SU-DHL-6 (cell line): ENCODE data around the gene LRP4.

Experiments used
- H2AFZ ChIP-seq: fragments of 200-600 bp; sonication (generic); 2 replicates; pipeline ENCODE4 v1.6.1; 2014; ENCODE audit warnings: low read depth, mild to moderate bottlenecking, moderate library complexity, mixed read lengths, antibody characterized with exemption, low read length; ENCODE audit not compliant: severe bottlenecking
- H3F3A ChIP-seq: fragments of 200-600 bp; shearing (Covaris generic); 2 replicates; pipeline ENCODE4 v1.6.0; 2016; ENCODE audit warnings: antibody characterized with exemption, mild to moderate bottlenecking; ENCODE audit not compliant: insufficient read depth
- H3K27ac ChIP-seq: fragments of 200-600 bp; sonication (generic); 2 replicates; pipeline ENCODE4 v1.5.1; 2016; ENCODE audit warnings: low read depth, mild to moderate bottlenecking, low read length, moderate library complexity, mixed read lengths
- H3K27me3 ChIP-seq: fragments of 200-600 bp; sonication (generic), shearing (Covaris generic); 2 replicates; pipeline ENCODE4 v1.6.0; 2014; ENCODE audit warnings: mild to moderate bottlenecking, low read length
- H3K36me3 ChIP-seq: fragments of 200-600 bp; sonication (generic); 2 replicates; pipeline ENCODE4 v1.6.1; 2014; ENCODE audit warnings: mild to moderate bottlenecking, low read length, mixed read lengths
- H3K4me2 ChIP-seq: fragments of 300-600, 200-600 bp; shearing (Covaris generic), sonication (generic); 2 replicates; pipeline ENCODE4 v1.6.0; 2014; ENCODE audit warnings: low read length, low read depth, mild to moderate bottlenecking; ENCODE audit not compliant: poor library complexity, severe bottlenecking
- H3K4me3 ChIP-seq: fragments of 200-600 bp; sonication (generic); 2 replicates; pipeline ENCODE4 v1.5.1; 2014; ENCODE audit warnings: antibody characterized with exemption, low read length, mild to moderate bottlenecking, mixed read lengths; ENCODE audit not compliant: insufficient read depth, poor library complexity, severe bottlenecking
- H3K79me2 ChIP-seq: fragments of 200-600 bp; sonication (generic); 2 replicates; pipeline ENCODE4 v1.6.1; 2014; ENCODE audit warnings: mild to moderate bottlenecking, low read length, moderate library complexity; ENCODE audit not compliant: insufficient read depth
- H3K9ac ChIP-seq: fragments of 200-600 bp; sonication (generic); 2 replicates; pipeline ENCODE4 v1.7.0; 2014; ENCODE audit warnings: mild to moderate bottlenecking, low read length
- H3K9me2 ChIP-seq: fragments of 200-600 bp; sonication (generic); replicated peaks from 2 replicates; pipeline ENCODE4 v1.6.1; 2014; ENCODE audit warnings: low read length; ENCODE audit not compliant: insufficient read depth
- H3K9me3 ChIP-seq: fragments of 200-600 bp; sonication (generic); 2 replicates; pipeline ENCODE4 v1.6.1; 2014; ENCODE audit warnings: low read length, mixed read lengths; ENCODE audit not compliant: insufficient read depth
- H4K20me1 ChIP-seq: fragments of 200-600 bp; sonication (generic); 2 replicates; pipeline ENCODE4 v1.6.1; 2014; ENCODE audit warnings: low read depth, mild to moderate bottlenecking, antibody characterized with exemption, low read length, moderate library complexity, mixed read lengths
- EZH2phosphoT487 ChIP-seq: fragments of 200-600 bp; sonication (generic), shearing (Covaris generic); conservative IDR thresholded peaks from 2 replicates; pipeline ENCODE4 v1.6.1; 2018; ENCODE audit warnings: mild to moderate bottlenecking, antibody characterized with exemption, low read length, moderate library complexity, mixed read lengths
- TF ChIP-seq, protein P1 (sequence below): fragments of 200-600 bp; sonication (generic); IDR thresholded peaks from one replicate; pipeline ENCODE4 v1.5.1; 2017; ENCODE audit warnings: antibody characterized with exemption, mild to moderate bottlenecking, low read length, moderate library complexity; ENCODE audit not compliant: insufficient read depth, poor library complexity, severe bottlenecking

Gene LRP4, protein sequence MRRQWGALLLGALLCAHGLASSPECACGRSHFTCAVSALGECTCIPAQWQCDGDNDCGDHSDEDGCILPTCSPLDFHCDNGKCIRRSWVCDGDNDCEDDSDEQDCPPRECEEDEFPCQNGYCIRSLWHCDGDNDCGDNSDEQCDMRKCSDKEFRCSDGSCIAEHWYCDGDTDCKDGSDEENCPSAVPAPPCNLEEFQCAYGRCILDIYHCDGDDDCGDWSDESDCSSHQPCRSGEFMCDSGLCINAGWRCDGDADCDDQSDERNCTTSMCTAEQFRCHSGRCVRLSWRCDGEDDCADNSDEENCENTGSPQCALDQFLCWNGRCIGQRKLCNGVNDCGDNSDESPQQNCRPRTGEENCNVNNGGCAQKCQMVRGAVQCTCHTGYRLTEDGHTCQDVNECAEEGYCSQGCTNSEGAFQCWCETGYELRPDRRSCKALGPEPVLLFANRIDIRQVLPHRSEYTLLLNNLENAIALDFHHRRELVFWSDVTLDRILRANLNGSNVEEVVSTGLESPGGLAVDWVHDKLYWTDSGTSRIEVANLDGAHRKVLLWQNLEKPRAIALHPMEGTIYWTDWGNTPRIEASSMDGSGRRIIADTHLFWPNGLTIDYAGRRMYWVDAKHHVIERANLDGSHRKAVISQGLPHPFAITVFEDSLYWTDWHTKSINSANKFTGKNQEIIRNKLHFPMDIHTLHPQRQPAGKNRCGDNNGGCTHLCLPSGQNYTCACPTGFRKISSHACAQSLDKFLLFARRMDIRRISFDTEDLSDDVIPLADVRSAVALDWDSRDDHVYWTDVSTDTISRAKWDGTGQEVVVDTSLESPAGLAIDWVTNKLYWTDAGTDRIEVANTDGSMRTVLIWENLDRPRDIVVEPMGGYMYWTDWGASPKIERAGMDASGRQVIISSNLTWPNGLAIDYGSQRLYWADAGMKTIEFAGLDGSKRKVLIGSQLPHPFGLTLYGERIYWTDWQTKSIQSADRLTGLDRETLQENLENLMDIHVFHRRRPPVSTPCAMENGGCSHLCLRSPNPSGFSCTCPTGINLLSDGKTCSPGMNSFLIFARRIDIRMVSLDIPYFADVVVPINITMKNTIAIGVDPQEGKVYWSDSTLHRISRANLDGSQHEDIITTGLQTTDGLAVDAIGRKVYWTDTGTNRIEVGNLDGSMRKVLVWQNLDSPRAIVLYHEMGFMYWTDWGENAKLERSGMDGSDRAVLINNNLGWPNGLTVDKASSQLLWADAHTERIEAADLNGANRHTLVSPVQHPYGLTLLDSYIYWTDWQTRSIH (N-terminal part only)

DNA sequence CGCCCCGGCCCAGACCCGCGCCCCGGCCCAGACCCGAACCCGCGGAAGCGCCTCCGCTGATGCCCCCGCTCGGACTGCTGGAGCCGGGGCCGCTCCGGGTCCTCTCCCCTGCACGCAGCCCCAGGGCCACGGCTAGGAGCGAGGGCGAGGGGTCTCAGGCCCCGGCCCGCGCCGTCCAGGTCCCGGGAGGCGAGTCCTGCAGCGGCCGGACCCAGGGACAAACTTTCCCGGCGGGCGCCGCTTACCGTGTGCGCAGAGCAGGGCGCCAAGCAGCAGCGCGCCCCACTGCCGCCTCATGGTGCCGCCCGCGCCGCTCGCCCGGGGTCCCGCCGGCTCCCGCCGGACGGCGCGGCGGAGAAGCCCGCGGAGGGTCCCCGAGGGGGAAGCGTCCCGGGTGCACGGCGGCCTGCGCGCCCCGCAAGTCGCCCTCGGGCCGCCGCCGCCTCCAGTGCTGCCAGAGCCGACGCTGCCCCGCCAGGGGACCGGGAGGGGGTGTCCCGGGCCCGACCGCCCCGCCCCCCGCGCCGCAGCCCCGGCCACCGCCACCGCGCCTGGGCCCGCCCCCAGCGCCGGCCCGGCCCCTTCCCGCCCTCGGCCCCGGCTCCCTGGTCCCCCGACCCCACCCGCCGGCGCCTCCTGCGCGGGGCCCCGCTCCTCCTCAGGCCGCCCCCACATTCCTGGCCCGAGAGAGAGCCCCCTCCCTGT, at the start of gene LRP4:
Gene LRP4 (minus strand): TSS at position 468 of the 705 bp plus-strand sequence. CDS start 171 bp downstream, at position 297.
- peak within 1 kb of the TSS; percentile 44 for H3K9ac ChIP-seq
- H3K79me2 ChIP-seq, result no peaks in the 10 kb centered on the region
- TF ChIP-seq, protein P1, sequence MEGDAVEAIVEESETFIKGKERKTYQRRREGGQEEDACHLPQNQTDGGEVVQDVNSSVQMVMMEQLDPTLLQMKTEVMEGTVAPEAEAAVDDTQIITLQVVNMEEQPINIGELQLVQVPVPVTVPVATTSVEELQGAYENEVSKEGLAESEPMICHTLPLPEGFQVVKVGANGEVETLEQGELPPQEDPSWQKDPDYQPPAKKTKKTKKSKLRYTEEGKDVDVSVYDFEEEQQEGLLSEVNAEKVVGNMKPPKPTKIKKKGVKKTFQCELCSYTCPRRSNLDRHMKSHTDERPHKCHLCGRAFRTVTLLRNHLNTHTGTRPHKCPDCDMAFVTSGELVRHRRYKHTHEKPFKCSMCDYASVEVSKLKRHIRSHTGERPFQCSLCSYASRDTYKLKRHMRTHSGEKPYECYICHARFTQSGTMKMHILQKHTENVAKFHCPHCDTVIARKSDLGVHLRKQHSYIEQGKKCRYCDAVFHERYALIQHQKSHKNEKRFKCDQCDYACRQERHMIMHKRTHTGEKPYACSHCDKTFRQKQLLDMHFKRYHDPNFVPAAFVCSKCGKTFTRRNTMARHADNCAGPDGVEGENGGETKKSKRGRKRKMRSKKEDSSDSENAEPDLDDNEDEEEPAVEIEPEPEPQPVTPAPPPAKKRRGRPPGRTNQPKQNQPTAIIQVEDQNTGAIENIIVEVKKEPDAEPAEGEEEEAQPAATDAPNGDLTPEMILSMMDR, result no peak
- no peak for TF ChIP-seq EZH2phosphoT487
- peak within 1 kb of the TSS; percentile 73 for H3K4me2 ChIP-seq
- H3K27me3 ChIP-seq, result peaks cover 1% of the 10 kb centered on the region; the same call in 1 of the 2 replicates
- no peaks in the 10 kb centered on the region for H3K36me3 ChIP-seq
- peaks cover 6% of the 10 kb centered on the region; the same call in 1 of the 2 replicates for H3F3A ChIP-seq
- H3K9me3 ChIP-seq, result no peaks in the 10 kb centered on the region
- peak within 1 kb of the TSS; percentile 76 for H2AFZ ChIP-seq
- no peaks in the 10 kb centered on the region for H3K9me2 ChIP-seq
- H4K20me1 ChIP-seq, result no peaks in the 10 kb centered on the region
- H3K27ac ChIP-seq, result no peak within 1 kb of the TSS
- peak within 1 kb of the TSS; percentile 48 for H3K4me3 ChIP-seq

DNA sequence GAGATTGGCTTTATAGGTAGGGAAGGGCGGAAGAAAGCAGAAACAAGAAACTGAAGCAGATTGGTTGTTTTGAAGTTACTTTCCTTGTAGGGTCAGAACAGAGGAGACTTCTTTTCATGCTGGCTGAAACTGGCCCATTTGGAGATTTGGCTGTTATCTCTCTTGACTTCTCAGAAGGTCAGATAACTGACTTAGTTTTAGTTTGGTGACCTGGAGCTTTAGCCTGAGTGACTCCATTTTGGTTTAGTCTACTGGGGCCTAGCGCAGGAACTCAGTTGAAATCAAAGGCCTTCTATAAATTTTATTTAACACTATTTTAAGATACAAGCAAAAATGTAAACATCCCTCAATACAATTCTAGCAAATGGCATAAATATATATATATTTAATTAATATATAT, 49.6 kb upstream of the LRP4 start:
- Histone ChIP-seq H3K9ac (no peak overlapping the region), H3K27me3 (no peaks in the 10 kb centered on the region), H3K4me2 (no peak overlapping the region), H3K36me3 (no peaks in the 10 kb centered on the region), H3K79me2 (no peaks in the 10 kb centered on the region), H3K9me2 (no peaks in the 10 kb centered on the region), H3F3A (no peaks in the 10 kb centered on the region; the same call in 1 of the 2 replicates), H3K9me3 (no peaks in the 10 kb centered on the region), H2AFZ (no peak overlapping the region), H4K20me1 (no peaks in the 10 kb centered on the region), H3K27ac (no peak overlapping the region), H3K4me3 (no peak overlapping the region)
- no peak for TF ChIP-seq EZH2phosphoT487
- TF ChIP-seq, protein P1, result no peak

DNA sequence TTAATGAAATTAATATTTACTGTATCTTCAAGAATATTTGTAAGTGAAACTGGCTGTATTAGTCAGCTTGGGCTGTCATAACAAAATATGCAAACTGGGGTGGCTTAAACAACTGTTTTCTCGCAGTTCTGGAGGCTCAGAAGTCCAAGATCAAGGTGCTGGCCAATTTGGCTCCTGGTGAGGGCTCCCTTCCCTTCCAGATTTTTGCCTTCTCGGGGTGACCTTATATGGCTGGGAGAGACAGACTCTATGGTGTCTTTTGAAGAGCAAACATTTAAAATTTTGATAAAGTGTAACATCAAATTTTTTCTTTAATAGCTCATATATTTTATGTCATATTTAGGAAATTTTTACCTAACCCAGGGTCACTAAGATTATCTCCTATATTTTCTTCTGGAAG, 48.4 kb upstream of the LRP4 start:
- H3K4me3 ChIP-seq, result no peak overlapping the region

More for the DNA sequence above, 48.4 kb upstream of the LRP4 start:
- Histone ChIP-seq H4K20me1 (no peaks in the 10 kb centered on the region), H3K4me2 (no peak overlapping the region), H3K9me2 (no peaks in the 10 kb centered on the region), H3K9me3 (no peaks in the 10 kb centered on the region), H3K79me2 (no peaks in the 10 kb centered on the region), H3F3A (no peaks in the 10 kb centered on the region; the same call in 1 of the 2 replicates), H2AFZ (no peak overlapping the region), H3K36me3 (no peaks in the 10 kb centered on the region), H3K27me3 (no peaks in the 10 kb centered on the region), H3K9ac (no peak overlapping the region), H3K27ac (no peak overlapping the region)
- TF ChIP-seq, protein P1, result no peak
- no peak for TF ChIP-seq EZH2phosphoT487
